Cardiac muscle cell (in vitro differentiated cells and primary cell): Measurements from ENCODE around the gene MMP17. TPM values are rescaled to one million over a fixed set of nuclear protein-coding genes. Genes with fewer than 3 reads are reported as not detected.

Source experiments
- DNase-seq, 2 donors: peaks; one replicate each; pipeline versions ENCODE4 v3.0.0 to v3.0.0-alpha.2; 2010 to 2017; ENCODE audit warnings: low read depth in 1 of 2, low spot score in 1 of 2
- H3K27ac ChIP-seq: fragments of 200-600 bp; sonication (generic); 2 replicates; pipeline ENCODE4 v1.5.1; 2016
- H3K27me3 ChIP-seq: fragments of 200-600 bp; sonication (generic); 2 replicates; pipeline ENCODE4 v1.6.0; 2016; ENCODE audit warnings: control low read depth
- H3K36me3 ChIP-seq: fragments of 200-600 bp; sonication (generic); 2 replicates; pipeline ENCODE4 v1.5.1; 2016; ENCODE audit warnings: control low read depth
- H3K4me1 ChIP-seq: fragments of 200-600 bp; sonication (generic); 2 replicates; pipeline ENCODE4 v1.8.1; 2017; ENCODE audit warnings: low read depth, mild to moderate bottlenecking, mixed run types
- H3K4me3 ChIP-seq: fragments of 200-600 bp; sonication (generic); 2 replicates; pipeline ENCODE4 v1.5.1; 2016; ENCODE audit warnings: mild to moderate bottlenecking
- H3K9me3 ChIP-seq: fragments of 200-600 bp; sonication (generic); 2 replicates; pipeline ENCODE4 v1.5.1; 2017; ENCODE audit warnings: low read depth, mild to moderate bottlenecking, control low read depth
- CTCF ChIP-seq: IDR thresholded peaks from 2 replicates; pipeline ENCODE4 v1.5.1; 2012; ENCODE audit warnings: low read depth, mild to moderate bottlenecking, low read length
- polyA plus RNA-seq: library from polyadenylated mRNA; unstranded; fragments of >200 nt; fragmentation: Nextera tagmentation; extraction: Ambion mirVana; gene quantifications from 2 replicates; pipeline ENCODE4 v1.2.1, GENCODE V29; 2016
- total RNA-seq: library from RNA; depleted of rRNA; stranded (reverse); fragments of >200 nt; gene quantifications from 2 replicates; pipeline ENCODE4 v1.2.3, GENCODE V29; 2016

The MMP17 gene
- total and polyA plus RNA-seq, 2 experiments from 2014 or later: 0.71 TPM; not detected in 1

- Histone ChIP-seq H3K27me3 (peaks cover 47% of the 10 kb centered on the region), H3K27ac (no peak overlapping the region), H3K36me3 (no peaks in the 10 kb centered on the region), H3K4me1 (no peaks in the 10 kb centered on the region), H3K9me3 (no peaks in the 10 kb centered on the region), H3K4me3 (no peak overlapping the region)
- no peak for TF ChIP-seq CTCF
- DNase-seq: peak in 1 of 2 donors; percentile 73
Measured at GRCh38 chr12:131832321-131833231, 4.4 kb downstream of the MMP17 start.

- no peaks in the 10 kb centered on the region for H3K9me3 ChIP-seq
- no peaks in the 10 kb centered on the region for H3K4me1 ChIP-seq
- no peak for TF ChIP-seq CTCF
- H3K27me3 ChIP-seq: peaks cover 41% of the 10 kb centered on the region
- no peak for DNase-seq
- no peak overlapping the region for H3K4me3 ChIP-seq
- no peak overlapping the region for H3K27ac ChIP-seq
- H3K36me3 ChIP-seq: no peaks in the 10 kb centered on the region
Measured at GRCh38 chr12:131833288-131833895, 5.2 kb downstream of the MMP17 start.

DNA sequence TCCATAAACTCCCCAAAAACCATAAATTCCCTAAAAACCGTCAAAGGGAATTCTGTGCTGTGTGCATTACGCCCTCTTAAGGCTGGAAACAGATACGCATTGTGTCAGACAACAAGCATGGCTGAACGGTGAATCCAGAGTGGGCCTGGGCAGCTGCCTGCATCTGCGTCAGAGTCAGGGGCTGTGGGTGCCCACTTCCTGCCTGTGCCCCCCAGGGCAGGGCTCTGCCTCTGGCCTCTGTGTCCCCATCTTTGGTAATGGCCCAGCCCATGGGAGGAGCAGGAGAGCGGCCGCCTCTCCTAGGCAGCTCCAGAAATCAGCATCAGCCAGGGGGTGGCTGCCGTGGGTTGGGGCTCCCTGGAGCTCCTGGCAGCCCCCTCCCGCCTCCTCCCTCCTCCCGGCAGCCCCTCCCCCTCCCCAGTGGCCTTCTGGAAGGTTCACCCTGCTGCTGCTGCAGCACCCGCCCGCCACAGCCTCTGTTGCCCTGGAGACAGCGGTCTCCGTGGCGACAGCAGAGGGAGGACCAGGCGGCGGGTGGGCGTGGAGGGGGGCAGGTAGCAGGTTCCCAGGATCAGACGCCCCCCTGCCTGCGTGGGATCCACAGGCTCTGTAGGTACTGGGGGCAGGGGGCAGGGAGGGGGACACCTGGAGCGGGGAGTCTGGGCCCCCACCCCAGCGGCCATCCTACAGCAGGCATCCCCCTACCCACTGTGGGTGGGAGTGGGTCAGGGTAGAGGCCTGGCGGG, 5.9 kb downstream of the MMP17 start:
- no peaks in the 10 kb centered on the region for H3K36me3 ChIP-seq
- no peak overlapping the region for H3K4me3 ChIP-seq
- no peaks in the 10 kb centered on the region for H3K4me1 ChIP-seq
- DNase-seq: peak in 1 of 2 donors; percentile 30
- no peak overlapping the region for H3K27ac ChIP-seq
- peaks cover 34% of the 10 kb centered on the region for H3K27me3 ChIP-seq
- peak; percentile 51 for TF ChIP-seq CTCF
- H3K9me3 ChIP-seq: no peaks in the 10 kb centered on the region

- no peak overlapping the region for H3K27ac ChIP-seq
- H3K9me3 ChIP-seq: no peaks in the 10 kb centered on the region
- no peak for DNase-seq
- no peaks in the 10 kb centered on the region for H3K36me3 ChIP-seq
- peaks cover 25% of the 10 kb centered on the region for H3K27me3 ChIP-seq
- no peak overlapping the region for H3K4me3 ChIP-seq
- TF ChIP-seq CTCF: no peak
- no peaks in the 10 kb centered on the region for H3K4me1 ChIP-seq
Measured at GRCh38 chr12:131834798-131835615, 6.8 kb downstream of the MMP17 start.
